Neural progenitor cell (in vitro differentiated cells): ENCODE data around the gene ITSN1. TPM values are rescaled to one million over a fixed set of nuclear protein-coding genes. Genes with fewer than 3 reads are reported as not detected.

Experiments used
- DNase-seq: peaks from one replicate; pipeline ENCODE4 v3.0.0-alpha.2; 2016; ENCODE audit warnings: low spot score
- H2AFZ ChIP-seq: fragments of 200-600 bp; sonication (generic); replicated peaks from 2 replicates; pipeline ENCODE4 v1.6.1; 2016; ENCODE audit warnings: antibody characterized with exemption
- H3F3A ChIP-seq: fragments of 200-600 bp; sonication (generic); 2 replicates; pipeline ENCODE4 v1.6.1; 2016; ENCODE audit warnings: antibody characterized with exemption, low read depth
- H3K27ac ChIP-seq: fragments of 200-600 bp; sonication (generic); 2 replicates; pipeline ENCODE4 v1.5.1; 2016; ENCODE audit warnings: mild to moderate bottlenecking
- H3K27me3 ChIP-seq: fragments of 200-600 bp; sonication (generic); 2 replicates; pipeline ENCODE4 v1.6.1; 2016; ENCODE audit warnings: mild to moderate bottlenecking, moderate library complexity
- H3K36me3 ChIP-seq: fragments of 200-600 bp; sonication (generic); 2 replicates; pipeline ENCODE4 v1.5.1; 2016
- H3K4me1 ChIP-seq: fragments of 200-600 bp; sonication (generic); 2 replicates; pipeline ENCODE4 v1.6.1; 2016; ENCODE audit warnings: mixed run types
- H3K4me2 ChIP-seq: fragments of 200-600 bp; sonication (generic); 2 replicates; pipeline ENCODE4 v1.6.1; 2016
- H3K4me3 ChIP-seq: fragments of 200-600 bp; sonication (generic); 2 replicates; pipeline ENCODE4 v1.5.1; 2016
- H3K79me2 ChIP-seq: fragments of 200-600 bp; sonication (generic); 2 replicates; pipeline ENCODE4 v1.6.1; 2016; ENCODE audit warnings: low read depth
- H3K9ac ChIP-seq: fragments of 200-600 bp; sonication (generic); 2 replicates; pipeline ENCODE4 v1.6.1; 2016
- H3K9me3 ChIP-seq: fragments of 200-600 bp; sonication (generic); 2 replicates; pipeline ENCODE4 v1.5.1; 2016; ENCODE audit warnings: low read depth
- H4K20me1 ChIP-seq: fragments of 200-600 bp; sonication (generic); 2 replicates; pipeline ENCODE4 v1.6.1; 2016; ENCODE audit warnings: low read depth
- H3K27ac Mint-ChIP-seq: 3 replicates; pipeline ENCODE4 v1.8.0; 2021; ENCODE audit warnings: mixed read lengths
- H3K27me3 Mint-ChIP-seq: 2 replicates; pipeline ENCODE4 v1.8.0; 2022; ENCODE audit warnings: low read depth, mild to moderate bottlenecking, inconsistent platforms, moderate library complexity, mixed read lengths; ENCODE audit not compliant: insufficient read depth
- H3K36me3 Mint-ChIP-seq: 3 replicates; pipeline ENCODE4 v1.8.0; 2021; ENCODE audit warnings: mixed read lengths
- H3K4me1 Mint-ChIP-seq: 3 replicates; pipeline ENCODE4 v1.8.0; 2021; ENCODE audit warnings: mixed read lengths
- H3K4me3 Mint-ChIP-seq: 3 replicates; pipeline ENCODE4 v1.8.0; 2021; ENCODE audit warnings: mild to moderate bottlenecking, moderate library complexity, mixed read lengths
- H3K9me3 Mint-ChIP-seq: 3 replicates; pipeline ENCODE4 v1.8.0; 2020; ENCODE audit warnings: mixed read lengths
- EZH2 ChIP-seq: fragments of 200-600 bp; sonication (generic); IDR thresholded peaks from 2 replicates; pipeline ENCODE4 v1.6.1; 2017; ENCODE audit warnings: antibody characterized with exemption, mild to moderate bottlenecking, moderate library complexity
- EZH2phosphoT487 ChIP-seq: fragments of 200-600 bp; sonication (generic); IDR thresholded peaks from 2 replicates; pipeline ENCODE4 v1.6.1; 2017; ENCODE audit warnings: antibody characterized with exemption
- total RNA-seq: library from RNA; depleted of rRNA; stranded (reverse); fragments of >200 nt; gene quantifications from 2 replicates; pipeline ENCODE4 v1.2.3, GENCODE V29; 2015; ENCODE audit warnings: low replicate concordance
- TF ChIP-seq, protein P1 (sequence below): fragments of 200-600 bp; sonication (generic); IDR thresholded peaks from 2 replicates; pipeline ENCODE4 v1.5.1; 2017; ENCODE audit warnings: antibody characterized with exemption, mild to moderate bottlenecking

Gene ITSN1
- total RNA-seq, 1 donor from 2014 or later = 136 TPM

- Histone ChIP-seq H3K27ac (no peak overlapping the region), H3K9ac (no peak overlapping the region), H4K20me1 (peaks cover 97% of the 10 kb centered on the region), H3K36me3 (no peaks in the 10 kb centered on the region), H3K79me2 (peaks cover 100% of the 10 kb centered on the region), H3K27me3 (no peaks in the 10 kb centered on the region), H3K4me2 (peak overlapping the region; percentile 7), H3F3A (peaks cover 44% of the 10 kb centered on the region), H3K4me3 (no peak overlapping the region), H3K9me3 (no peaks in the 10 kb centered on the region), H2AFZ (no peak overlapping the region), H3K4me1 (peaks cover 29% of the 10 kb centered on the region)
- no peak for DNase-seq
- Mint-ChIP-seq H3K9me3 (no peaks in the 10 kb centered on the region), H3K27me3 (no peaks in the 10 kb centered on the region), H3K4me3 (no peak overlapping the region), H3K27ac (no peak overlapping the region), H3K4me1 (peaks cover 59% of the 10 kb centered on the region), H3K36me3 (peaks cover 2% of the 10 kb centered on the region)
- TF ChIP-seq EZH2 = no peak
- no peak for TF ChIP-seq EZH2phosphoT487
- TF ChIP-seq, protein P1, sequence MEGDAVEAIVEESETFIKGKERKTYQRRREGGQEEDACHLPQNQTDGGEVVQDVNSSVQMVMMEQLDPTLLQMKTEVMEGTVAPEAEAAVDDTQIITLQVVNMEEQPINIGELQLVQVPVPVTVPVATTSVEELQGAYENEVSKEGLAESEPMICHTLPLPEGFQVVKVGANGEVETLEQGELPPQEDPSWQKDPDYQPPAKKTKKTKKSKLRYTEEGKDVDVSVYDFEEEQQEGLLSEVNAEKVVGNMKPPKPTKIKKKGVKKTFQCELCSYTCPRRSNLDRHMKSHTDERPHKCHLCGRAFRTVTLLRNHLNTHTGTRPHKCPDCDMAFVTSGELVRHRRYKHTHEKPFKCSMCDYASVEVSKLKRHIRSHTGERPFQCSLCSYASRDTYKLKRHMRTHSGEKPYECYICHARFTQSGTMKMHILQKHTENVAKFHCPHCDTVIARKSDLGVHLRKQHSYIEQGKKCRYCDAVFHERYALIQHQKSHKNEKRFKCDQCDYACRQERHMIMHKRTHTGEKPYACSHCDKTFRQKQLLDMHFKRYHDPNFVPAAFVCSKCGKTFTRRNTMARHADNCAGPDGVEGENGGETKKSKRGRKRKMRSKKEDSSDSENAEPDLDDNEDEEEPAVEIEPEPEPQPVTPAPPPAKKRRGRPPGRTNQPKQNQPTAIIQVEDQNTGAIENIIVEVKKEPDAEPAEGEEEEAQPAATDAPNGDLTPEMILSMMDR = no peak
Observed at GRCh38 chr21:33690874-33691273, 48.6 kb downstream of the ITSN1 start.

GRCh38 chr21:33691945-33692603 is 49.8 kb downstream of the ITSN1 start:
- no peak overlapping the region for H3K4me3 ChIP-seq
- H3K4me2 ChIP-seq = peak overlapping the region; percentile 7
- Mint-ChIP-seq H3K4me3 (peak overlapping the region; percentile 17), H3K36me3 (peaks cover 2% of the 10 kb centered on the region), H3K9me3 (no peaks in the 10 kb centered on the region), H3K4me1 (peaks cover 62% of the 10 kb centered on the region), H3K27me3 (no peaks in the 10 kb centered on the region), H3K27ac (peak overlapping the region; percentile 24)
- no peak overlapping the region for H3K9ac ChIP-seq
- no peaks in the 10 kb centered on the region for H3K27me3 ChIP-seq
- no peaks in the 10 kb centered on the region for H3K9me3 ChIP-seq
- peaks cover 38% of the 10 kb centered on the region for H3K4me1 ChIP-seq
- no peak overlapping the region for H2AFZ ChIP-seq
- no peak for DNase-seq
- H3F3A ChIP-seq = peaks cover 47% of the 10 kb centered on the region
- peaks cover 97% of the 10 kb centered on the region for H4K20me1 ChIP-seq
- TF ChIP-seq EZH2phosphoT487 = no peak
- TF ChIP-seq, protein P1 = no peak
- TF ChIP-seq EZH2 = no peak
- no peaks in the 10 kb centered on the region for H3K36me3 ChIP-seq
- H3K27ac ChIP-seq = no peak overlapping the region
- peaks cover 100% of the 10 kb centered on the region for H3K79me2 ChIP-seq

GRCh38 chr21:33695813-33696212 is 53.5 kb downstream of the ITSN1 start:
- peaks cover 53% of the 10 kb centered on the region for H3K4me1 ChIP-seq
- Mint-ChIP-seq H3K27ac (peak overlapping the region; percentile 15), H3K27me3 (no peaks in the 10 kb centered on the region), H3K36me3 (no peaks in the 10 kb centered on the region), H3K4me1 (peaks cover 70% of the 10 kb centered on the region), H3K9me3 (no peaks in the 10 kb centered on the region), H3K4me3 (no peak overlapping the region)
- H3K4me3 ChIP-seq = no peak overlapping the region
- no peaks in the 10 kb centered on the region for H3K27me3 ChIP-seq
- H3K36me3 ChIP-seq = no peaks in the 10 kb centered on the region
- no peak overlapping the region for H2AFZ ChIP-seq
- H3K4me2 ChIP-seq = peak overlapping the region; percentile 14
- peaks cover 100% of the 10 kb centered on the region for H3K79me2 ChIP-seq
- H3K9ac ChIP-seq = no peak overlapping the region
- peak overlapping the region; percentile 86 for H3K27ac ChIP-seq
- TF ChIP-seq EZH2 = no peak
- TF ChIP-seq, protein P1 = no peak
- peaks cover 95% of the 10 kb centered on the region for H4K20me1 ChIP-seq
- DNase-seq = no peak
- peaks cover 44% of the 10 kb centered on the region for H3F3A ChIP-seq
- no peaks in the 10 kb centered on the region for H3K9me3 ChIP-seq
